Kidney epithelial cell (primary cell): ENCODE results near the gene ERI3. TPM values are rescaled to one million over a fixed set of nuclear protein-coding genes. Genes with fewer than 3 reads are reported as not detected.

Experiments used
- DNase-seq: peaks from one replicate; pipeline ENCODE4 v3.0.0-alpha.2; 2010; ENCODE audit warnings: low read depth
- H3K27me3 ChIP-seq: 2 replicates; pipeline ENCODE4 v1.6.0; 2011; ENCODE audit warnings: low read length; ENCODE audit not compliant: control insufficient read depth, insufficient read depth
- H3K36me3 ChIP-seq: 2 replicates; pipeline ENCODE4 v1.5.1; 2011; ENCODE audit warnings: low read length; ENCODE audit not compliant: control insufficient read depth, insufficient read depth
- H3K4me3 ChIP-seq: 2 replicates; pipeline ENCODE4 v1.5.1; 2011; ENCODE audit warnings: low read depth, mild to moderate bottlenecking, control low read depth, low read length
- CTCF ChIP-seq: IDR thresholded peaks from 2 replicates; pipeline ENCODE4 v1.5.1; 2011; ENCODE audit warnings: mild to moderate bottlenecking, moderate library complexity, low read length, control low read depth, inconsistent platforms; ENCODE audit not compliant: insufficient read depth, poor library complexity, severe bottlenecking
- total RNA-seq: library from RNA; depleted of rRNA; stranded (reverse); fragments of >200 nt; gene quantifications from 2 replicates; pipeline ENCODE4 v1.2.3, GENCODE V29; 2015

Gene ERI3
- total RNA-seq, 1 donor from 2014 or later, result 64.8 TPM

GRCh38 chr1:44367944-44368343, 12.9 kb upstream of the ERI3 start:
- Histone ChIP-seq H3K4me3 (no peak overlapping the region), H3K27me3 (peaks cover 6% of the 10 kb centered on the region), H3K36me3 (no peaks in the 10 kb centered on the region)
- no peak for TF ChIP-seq CTCF
- DNase-seq, result no peak

- DNase-seq, result no peak
- H3K36me3 ChIP-seq, result no peaks in the 10 kb centered on the region
- no peak for TF ChIP-seq CTCF
- peaks cover 6% of the 10 kb centered on the region for H3K27me3 ChIP-seq
- H3K4me3 ChIP-seq, result no peak overlapping the region
These were observed 11.4 kb upstream of the ERI3 start for GRCh38 chr1:44366371-44366975.

- DNase-seq, result no peak
- TF ChIP-seq CTCF, result peak; percentile 23
- Histone ChIP-seq H3K4me3 (no peak overlapping the region), H3K36me3 (no peaks in the 10 kb centered on the region), H3K27me3 (no peaks in the 10 kb centered on the region)
These were observed 6.4 kb upstream of the ERI3 start for GRCh38 chr1:44361478-44361877.

GRCh38 chr1:44359234-44359935, 4.3 kb upstream of the ERI3 start:
- DNase-seq, result no peak
- no peak overlapping the region for H3K4me3 ChIP-seq
- no peak for TF ChIP-seq CTCF

GRCh38 chr1:44357710-44358109, 2.7 kb upstream of the ERI3 start:
- Histone ChIP-seq H3K36me3 (no peaks in the 10 kb centered on the region), H3K27me3 (no peaks in the 10 kb centered on the region), H3K4me3 (no peak overlapping the region)
- no peak for TF ChIP-seq CTCF
- no peak for DNase-seq

More at GRCh38 chr1:44359234-44359935, 4.3 kb upstream of the ERI3 start:
- Histone ChIP-seq H3K27me3 (no peaks in the 10 kb centered on the region), H3K36me3 (no peaks in the 10 kb centered on the region)
